ENCODE results near the gene CORO7.

- TF ChIP-seq POLR2A (IDR thresholded peaks at IDR 0.05) (no peak), CTCF (IDR thresholded peaks at IDR 0.05) (no peak)
Measured at GRCh38 chr16:4358236-4358635, 58.2 kb downstream of the CORO7 start.
